Colonic mucosa (tissue), 4 donors: ENCODE results near the gene CAPRIN1. TPM values are rescaled to one million over a fixed set of nuclear protein-coding genes. Genes with fewer than 3 reads are reported as not detected.

ENCODE experiments used
- DNase-seq: peaks from one replicate; pipeline ENCODE4 v3.0.0-alpha.2; 2020
- H3K27ac ChIP-seq: fragments of 200-600 bp; one replicate; pipeline ENCODE4 v1.8.0; 2021
- H3K27me3 ChIP-seq: fragments of 200-600 bp; one replicate; pipeline ENCODE4 v1.8.0; 2021
- H3K36me3 ChIP-seq: fragments of 200-600 bp; one replicate; pipeline ENCODE4 v1.8.0; 2021
- H3K4me1 ChIP-seq: fragments of 200-600 bp; one replicate; pipeline ENCODE4 v1.8.0; 2021; ENCODE audit warnings: mild to moderate bottlenecking
- H3K4me3 ChIP-seq: fragments of 200-600 bp; one replicate; pipeline ENCODE4 v1.8.0; 2021
- H3K9ac ChIP-seq, 2 donors: one replicate each; pipeline ENCODE4 v1.7.0; 2013; ENCODE audit warnings: control low read depth in 2 of 2, low read depth in 2 of 2, low read length in 2 of 2
- H3K9me3 ChIP-seq: fragments of 200-600 bp; one replicate; pipeline ENCODE4 v1.8.0; 2021
- CTCF ChIP-seq: fragments of 200-600 bp; IDR thresholded peaks from one replicate; pipeline ENCODE4 v1.8.0; 2022; ENCODE audit warnings: antibody characterized with exemption, mild to moderate bottlenecking
- intact Hi-C: fragments of 100-400 bp; cut with DNase I; formaldehyde crosslinking; loops from one replicate; pipeline ENCODE4 v1.14.1; 2022
- total RNA-seq, 2 donors: library from RNA; stranded (reverse); fragmentation: NEBNext Ultra II Directional in 1 of 2; extraction: Animal tissue kit (Norgen Biotek cat#: 25700) in 1 of 2; gene quantifications; one replicate each; pipeline ENCODE4 v1.2.1, GENCODE V29; 2021
- donor health status: healthy.
- donor health status: DM: no; HTN: no; CAD: no.
- donor health status: DM: no; HTN: no; CAD: no.

The CAPRIN1 gene
- total RNA-seq, 2 donors from 2014 or later, result 182 to 274 TPM

- Histone ChIP-seq H3K9ac (no peak overlapping the region), H3K4me3 (no peak overlapping the region), H3K9me3 (no peaks in the 10 kb centered on the region), H3K4me1 (no peaks in the 10 kb centered on the region), H3K36me3 (peaks cover 28% of the 10 kb centered on the region), H3K27me3 (no peaks in the 10 kb centered on the region), H3K27ac (no peak overlapping the region)
- no peak for TF ChIP-seq CTCF
- intact Hi-C loops, result no loop called here
- no peak for DNase-seq
Measured at GRCh38 chr11:34140149-34140548, 88.6 kb downstream of the CAPRIN1 start.

GRCh38 chr11:34143048-34143447 lies 91.5 kb downstream of the CAPRIN1 start:
- Histone ChIP-seq H3K9me3 (no peaks in the 10 kb centered on the region), H3K9ac (no peak overlapping the region), H3K36me3 (peaks cover 26% of the 10 kb centered on the region), H3K27me3 (no peaks in the 10 kb centered on the region), H3K27ac (no peak overlapping the region), H3K4me3 (no peak overlapping the region), H3K4me1 (no peaks in the 10 kb centered on the region)
- intact Hi-C loops, result no loop called here
- no peak for TF ChIP-seq CTCF
- no peak for DNase-seq

- no peak for TF ChIP-seq CTCF
- no peak for DNase-seq
- Histone ChIP-seq H3K36me3 (peaks cover 27% of the 10 kb centered on the region), H3K27ac (no peak overlapping the region), H3K4me1 (no peaks in the 10 kb centered on the region), H3K4me3 (no peak overlapping the region), H3K9ac (no peak overlapping the region), H3K9me3 (no peaks in the 10 kb centered on the region), H3K27me3 (no peaks in the 10 kb centered on the region)
- intact Hi-C loops, result no loop called here
Measured at GRCh38 chr11:34145073-34145472, 93.5 kb downstream of the CAPRIN1 start.

GRCh38 chr11:34145847-34146381 lies 94.4 kb downstream of the CAPRIN1 start:
- peaks cover 27% of the 10 kb centered on the region for H3K36me3 ChIP-seq
- DNase-seq, result no peak
- H3K4me1 ChIP-seq, result no peaks in the 10 kb centered on the region
- intact Hi-C loops, result no loop called here
- H3K27me3 ChIP-seq, result no peaks in the 10 kb centered on the region
- TF ChIP-seq CTCF, result no peak
- H3K4me3 ChIP-seq, result no peak overlapping the region
- H3K27ac ChIP-seq, result no peak overlapping the region
- no peak overlapping the region for H3K9ac ChIP-seq
- H3K9me3 ChIP-seq, result no peaks in the 10 kb centered on the region

GRCh38 chr11:34146411-34146810 lies 94.9 kb downstream of the CAPRIN1 start:
- Histone ChIP-seq H3K4me1 (no peaks in the 10 kb centered on the region), H3K4me3 (no peak overlapping the region), H3K27me3 (no peaks in the 10 kb centered on the region), H3K9me3 (no peaks in the 10 kb centered on the region), H3K36me3 (peaks cover 27% of the 10 kb centered on the region), H3K27ac (no peak overlapping the region), H3K9ac (no peak overlapping the region)
- intact Hi-C loops, result no loop called here
- DNase-seq, result no peak
- no peak for TF ChIP-seq CTCF
